Esophagus muscularis mucosa (tissue), 3 donors: Measurements from ENCODE around the gene CAPZA1.

ENCODE experiments used
- POLR2A ChIP-seq: fragments of 450-650 bp; IDR thresholded peaks from one replicate; pipeline ENCODE4 v1.6.1; 2017; ENCODE audit warnings: antibody characterized with exemption, moderate library complexity, mild to moderate bottlenecking, low read depth
- TF ChIP-seq, protein P1 (sequence below), 3 experiments: fragments of 200-600 bp in 2 of 3; fragments of 450-650 bp in 1 of 3; sonication (generic) in 2 of 3; IDR thresholded peaks; one replicate each; pipeline ENCODE4 v1.5.1; 2017 to 2019; ENCODE audit warnings: antibody characterized with exemption in 3 of 3, mild to moderate bottlenecking in 2 of 3, moderate library complexity in 1 of 3

DNA sequence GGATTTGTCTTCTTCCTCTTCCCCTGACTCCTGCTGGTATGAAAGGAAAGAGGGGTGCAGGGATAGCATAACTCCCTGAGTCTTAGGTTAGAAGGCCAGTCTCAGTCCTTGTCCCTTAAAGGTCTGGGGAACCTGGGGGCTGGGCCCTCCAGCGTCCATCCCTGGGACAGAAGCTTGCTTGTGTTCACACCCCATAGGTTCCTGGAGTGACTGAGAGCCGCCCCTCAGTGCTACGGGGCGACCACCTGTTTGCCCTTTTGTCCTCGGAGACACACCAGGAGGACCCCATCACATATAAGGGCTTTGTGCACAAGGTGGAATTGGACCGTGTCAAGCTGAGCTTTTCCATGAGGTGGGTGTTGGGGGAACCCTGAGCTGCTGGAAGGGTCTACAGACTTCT is 74.2 kb downstream of the CAPZA1 start:
- TF ChIP-seq, protein P1, sequence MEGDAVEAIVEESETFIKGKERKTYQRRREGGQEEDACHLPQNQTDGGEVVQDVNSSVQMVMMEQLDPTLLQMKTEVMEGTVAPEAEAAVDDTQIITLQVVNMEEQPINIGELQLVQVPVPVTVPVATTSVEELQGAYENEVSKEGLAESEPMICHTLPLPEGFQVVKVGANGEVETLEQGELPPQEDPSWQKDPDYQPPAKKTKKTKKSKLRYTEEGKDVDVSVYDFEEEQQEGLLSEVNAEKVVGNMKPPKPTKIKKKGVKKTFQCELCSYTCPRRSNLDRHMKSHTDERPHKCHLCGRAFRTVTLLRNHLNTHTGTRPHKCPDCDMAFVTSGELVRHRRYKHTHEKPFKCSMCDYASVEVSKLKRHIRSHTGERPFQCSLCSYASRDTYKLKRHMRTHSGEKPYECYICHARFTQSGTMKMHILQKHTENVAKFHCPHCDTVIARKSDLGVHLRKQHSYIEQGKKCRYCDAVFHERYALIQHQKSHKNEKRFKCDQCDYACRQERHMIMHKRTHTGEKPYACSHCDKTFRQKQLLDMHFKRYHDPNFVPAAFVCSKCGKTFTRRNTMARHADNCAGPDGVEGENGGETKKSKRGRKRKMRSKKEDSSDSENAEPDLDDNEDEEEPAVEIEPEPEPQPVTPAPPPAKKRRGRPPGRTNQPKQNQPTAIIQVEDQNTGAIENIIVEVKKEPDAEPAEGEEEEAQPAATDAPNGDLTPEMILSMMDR (IDR thresholded peaks at IDR 0.05) = no peak
- TF ChIP-seq POLR2A = no peak
